ENCODE results near the gene OR10AG1.

The OR10AG1 gene, protein sequence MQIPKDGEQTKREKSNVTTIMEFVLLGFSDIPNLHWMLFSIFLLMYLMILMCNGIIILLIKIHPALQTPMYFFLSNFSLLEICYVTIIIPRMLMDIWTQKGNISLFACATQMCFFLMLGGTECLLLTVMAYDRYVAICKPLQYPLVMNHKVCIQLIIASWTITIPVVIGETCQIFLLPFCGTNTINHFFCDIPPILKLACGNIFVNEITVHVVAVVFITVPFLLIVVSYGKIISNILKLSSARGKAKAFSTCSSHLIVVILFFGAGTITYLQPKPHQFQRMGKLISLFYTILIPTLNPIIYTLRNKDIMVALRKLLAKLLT

DNA sequence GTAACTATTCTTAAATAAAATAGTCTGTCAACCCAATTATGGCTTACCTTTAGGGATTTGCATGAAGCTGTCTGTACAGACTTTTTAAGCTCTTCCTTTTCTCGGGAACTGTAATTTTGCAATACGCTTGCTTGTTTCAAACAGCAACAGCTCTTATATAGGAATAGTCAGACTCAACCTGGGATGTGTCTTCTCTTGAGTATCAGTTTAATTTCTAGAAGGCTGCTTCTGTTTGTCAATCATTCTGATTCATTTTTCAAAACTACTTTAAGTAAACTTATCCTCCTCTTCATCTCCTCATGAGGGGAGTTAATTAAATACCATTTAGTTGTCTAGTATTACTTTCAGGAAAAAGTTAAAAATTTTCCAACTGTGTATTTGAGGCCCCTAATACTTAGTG is at the start of gene OR10AG1:
Gene OR10AG1 (minus strand): TSS at position 101 of the 400 bp plus-strand sequence. CDS start 38 bp downstream, at position 63.
- no peak for DNase-seq

DNA sequence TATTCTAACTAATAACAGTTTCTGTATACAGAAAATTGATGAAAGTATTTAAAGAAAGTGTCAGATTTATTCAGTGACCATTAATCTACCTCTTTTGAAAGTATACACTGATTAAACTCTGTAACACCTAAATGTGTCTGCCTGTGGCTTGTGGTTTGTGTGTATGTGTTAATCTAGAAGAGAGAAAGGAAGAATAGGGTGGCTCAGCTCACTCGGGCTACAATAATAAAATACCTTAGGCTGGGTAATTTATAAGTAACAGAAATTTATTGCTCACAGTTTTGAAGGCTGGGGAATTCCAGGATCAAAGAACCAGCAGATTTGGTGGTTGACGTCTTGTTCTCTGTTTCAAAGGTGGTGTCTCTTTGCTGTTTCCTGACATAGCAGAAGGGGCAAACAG is 44.1 kb upstream of the OR10AG1 start:
- no peak for DNase-seq

DNA sequence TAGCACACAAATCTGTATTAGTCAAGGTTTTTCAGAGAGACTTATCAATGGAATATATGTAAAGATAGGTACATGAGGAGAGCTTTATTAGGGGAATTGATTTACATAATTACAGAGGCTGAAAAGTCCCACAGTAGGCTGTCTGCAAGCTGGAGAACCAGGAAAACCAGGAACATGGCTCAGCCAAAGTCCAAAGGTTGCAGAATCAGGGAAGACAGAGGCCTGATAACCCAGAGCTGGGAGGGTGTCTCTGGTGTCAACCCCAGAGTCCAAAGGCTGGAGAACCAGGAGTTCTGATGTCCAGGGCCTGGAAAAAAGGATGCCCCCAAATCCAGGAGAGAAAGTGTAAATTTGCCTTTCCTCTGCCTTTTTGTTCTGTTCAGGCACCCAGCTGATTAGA is 41.0 kb upstream of the OR10AG1 start:
- DNase-seq: no peak

DNA sequence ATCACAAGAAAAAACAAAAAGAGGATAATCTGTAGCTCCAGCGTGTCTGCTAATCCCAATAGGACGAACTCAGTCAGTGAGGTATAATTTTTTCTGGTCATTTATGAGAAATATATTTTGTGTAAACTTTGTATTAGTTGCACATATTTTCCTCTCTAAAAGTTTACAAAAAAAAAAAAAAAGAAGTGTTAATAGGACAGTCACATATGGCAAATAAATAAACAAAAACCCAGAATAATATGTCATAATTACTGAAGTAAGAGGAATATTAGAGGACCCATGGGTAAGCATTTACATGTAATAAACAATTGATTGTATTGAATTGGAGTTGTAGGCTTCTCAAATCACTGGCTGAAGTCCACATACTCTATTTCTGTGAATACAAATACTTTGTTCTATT is 24.8 kb upstream of the OR10AG1 start, which contains the start of gene OR5F1:
Gene OR5F1 (minus strand): TSS at position 101 of the 400 bp plus-strand sequence. CDS start 0 bp downstream, at position 101.
- DNase-seq: no peak

DNA sequence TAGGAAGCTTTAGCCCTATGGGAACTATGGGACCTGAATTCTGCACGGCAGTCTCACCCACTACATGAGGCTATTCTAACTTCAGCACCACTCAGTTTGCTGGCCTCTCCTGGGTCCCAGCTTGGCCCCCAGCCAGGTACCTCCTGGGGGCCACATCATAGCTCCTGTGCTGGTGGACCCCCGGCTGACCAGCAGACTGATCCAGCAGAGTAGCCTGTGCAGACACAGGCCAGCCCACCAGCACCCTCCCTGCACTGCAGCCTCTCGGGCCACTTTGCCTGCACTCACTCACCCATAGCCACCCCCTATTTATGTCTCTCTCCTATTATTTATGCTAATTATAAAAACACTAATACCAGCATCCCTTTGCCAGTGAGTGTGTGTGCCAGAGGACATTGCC is 1.2 kb upstream of the OR10AG1 start:
- DNase-seq: no peak

DNA sequence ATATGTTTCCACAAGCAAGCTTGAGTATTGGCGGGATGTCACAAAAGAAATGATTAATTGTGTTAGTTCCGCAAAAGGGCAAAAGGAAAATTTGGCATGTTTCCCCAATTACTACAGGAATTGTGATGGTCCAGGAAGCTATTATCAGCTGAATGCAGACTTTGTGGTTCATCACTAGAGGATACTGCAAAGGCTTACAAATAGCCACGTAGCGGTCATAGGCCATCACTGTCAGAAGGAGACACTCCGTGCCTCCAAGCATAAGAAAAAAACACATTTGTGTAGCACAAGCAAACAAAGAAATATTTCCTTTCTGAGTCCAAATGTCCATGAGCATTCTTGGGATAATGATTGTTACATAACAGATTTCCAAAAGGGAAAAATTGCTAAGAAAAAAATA is 1.8 kb downstream of the OR10AG1 start:
- no peak for DNase-seq

DNA sequence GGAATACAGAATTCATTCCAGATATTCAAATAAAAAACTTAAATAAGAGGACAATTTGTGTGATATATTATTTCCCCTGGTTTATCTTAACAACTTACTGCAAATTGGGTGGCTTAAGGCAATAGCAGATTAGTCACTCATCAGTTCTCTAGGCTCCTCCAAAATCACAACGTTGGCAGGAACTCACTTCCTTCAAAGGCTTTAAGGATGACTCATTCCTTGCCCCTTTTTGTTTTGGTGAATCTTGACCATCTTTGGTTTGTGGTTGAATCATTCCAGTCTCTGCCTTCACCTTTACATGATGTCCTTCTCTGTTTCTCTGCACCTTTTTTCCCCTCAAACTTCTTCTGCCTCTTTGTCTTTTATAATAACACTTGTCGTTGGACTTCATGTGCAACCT is 3.4 kb downstream of the OR10AG1 start:
- DNase-seq: no peak

DNA sequence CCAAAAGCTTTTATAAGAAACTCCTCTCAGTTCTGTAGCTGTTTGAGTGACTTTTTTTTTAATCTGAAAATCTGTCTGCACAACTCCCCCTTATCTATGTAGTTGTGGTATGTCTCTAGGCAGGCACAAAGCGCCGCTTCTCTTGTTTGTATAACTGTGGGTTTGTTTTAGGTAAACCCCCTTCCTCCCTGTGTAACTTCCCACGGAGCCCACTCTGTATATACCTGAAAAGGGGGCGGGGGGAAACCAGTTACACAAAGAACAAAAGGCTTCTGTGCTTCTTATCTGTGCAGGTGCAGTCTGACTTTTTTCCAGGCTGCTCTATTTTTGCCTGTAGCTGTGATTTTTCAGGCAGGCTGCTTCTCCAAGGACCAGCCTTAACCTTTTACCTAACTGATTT is 13.2 kb downstream of the OR10AG1 start:
- no peak for DNase-seq

DNA sequence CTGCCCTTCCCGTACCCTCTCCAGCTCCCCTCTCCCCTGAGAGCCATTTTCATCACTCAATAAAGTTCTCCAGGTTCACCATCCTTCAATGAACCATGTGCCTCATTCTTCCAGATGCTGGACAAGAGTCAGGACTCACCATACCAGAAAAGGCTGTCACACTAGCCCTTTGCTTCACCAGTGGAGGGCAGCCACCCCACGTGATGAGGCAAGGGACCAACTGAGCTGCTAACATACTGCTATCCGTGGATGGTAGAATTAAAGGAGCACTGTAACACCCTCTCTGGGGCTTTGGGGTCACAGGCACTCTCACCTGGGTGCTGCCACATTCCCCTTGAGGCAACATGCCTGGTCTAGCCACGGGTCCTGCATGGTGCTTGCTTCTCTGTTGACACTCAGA is 20.4 kb downstream of the OR10AG1 start:
- DNase-seq: no peak

DNA sequence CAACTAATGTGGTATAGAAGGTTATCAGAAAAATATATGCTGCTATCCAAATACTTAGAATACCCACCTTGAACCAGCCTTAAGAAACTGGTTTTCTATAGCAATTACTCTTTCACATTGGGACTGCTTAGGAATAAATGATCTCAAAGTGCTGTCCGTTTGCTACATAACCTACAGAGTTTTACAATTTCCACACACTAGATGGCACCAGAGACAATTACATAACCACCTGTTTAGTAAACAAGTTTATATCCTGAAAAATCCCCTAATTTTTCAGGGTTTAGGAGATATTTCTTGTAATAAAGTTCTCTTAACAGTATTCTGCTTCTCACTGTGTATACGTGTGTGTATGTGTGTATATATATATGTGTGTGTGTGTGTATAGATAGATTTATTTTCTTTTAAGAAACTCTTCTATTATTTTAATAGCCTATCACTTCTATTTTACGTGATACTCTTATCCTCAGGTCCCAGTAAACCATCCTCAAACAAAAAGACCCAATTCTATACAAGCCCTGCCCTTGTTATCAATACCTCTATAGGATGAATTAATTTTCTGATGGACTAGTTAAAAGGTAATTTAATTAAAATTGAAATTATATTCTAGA is 26.9 kb downstream of the OR10AG1 start:
- DNase-seq: no peak

DNA sequence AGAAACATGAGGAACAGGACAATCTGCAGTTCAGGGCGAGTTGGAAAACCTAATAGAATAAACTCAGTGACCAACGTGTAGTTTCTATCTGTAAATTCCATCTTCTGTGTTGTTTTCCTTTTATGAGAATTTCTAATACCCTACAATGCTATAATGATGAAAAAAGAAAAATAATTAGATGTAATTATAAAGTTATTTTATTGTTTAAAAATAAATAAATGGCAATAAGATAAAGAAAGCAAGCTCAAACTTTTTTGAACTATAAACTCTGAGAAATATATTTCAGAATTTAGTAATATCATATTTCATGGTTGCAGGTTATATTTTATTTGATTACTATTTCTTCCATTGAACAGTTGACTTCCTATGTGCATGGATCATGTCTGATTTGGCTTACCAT is 33.4 kb downstream of the OR10AG1 start, which contains the start of gene OR5I1:
Gene OR5I1 (minus strand): TSS at position 101 of the 400 bp plus-strand sequence. CDS start 0 bp downstream, at position 101.
- no peak for DNase-seq

DNA sequence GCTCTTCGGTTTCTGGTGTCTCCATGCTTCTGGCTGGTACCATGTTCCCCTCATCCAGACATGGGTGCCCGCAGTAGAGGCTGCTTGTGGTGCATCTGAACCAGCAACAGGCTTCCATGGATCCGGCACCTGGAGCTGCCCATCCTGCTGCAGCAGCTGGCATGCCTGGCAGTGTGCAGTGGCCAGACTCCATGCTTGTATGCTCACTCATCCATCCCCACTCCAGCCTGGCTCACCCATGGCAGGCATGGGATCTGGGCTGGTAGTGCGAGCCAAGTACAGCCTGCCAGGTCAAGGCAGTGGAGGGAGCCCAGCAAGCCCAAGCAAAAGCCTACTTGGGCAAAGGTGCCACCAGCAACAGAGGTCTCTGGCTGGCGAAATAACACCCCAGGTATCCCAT is 49.2 kb downstream of the OR10AG1 start:
- DNase-seq: no peak
